Measurements from ENCODE around the gene AGBL4.

GRCh38 chr1:48676376-48676775 lies 1347.4 kb downstream of the AGBL4 start:
- TF ChIP-seq CTCF (conservative IDR thresholded peaks at IDR 0.05; ENCODE audit: low read depth, low read length) (no peak), EZH2phosphoT487 (IDR thresholded peaks at IDR 0.05; ENCODE audit: borderline replicate concordance, low read length) (no peak)
